Upper lobe of right lung (tissue), 1 donor: ENCODE measurements around the gene TXNRD2. TPM values are rescaled to one million over a fixed set of nuclear protein-coding genes. Genes with fewer than 3 reads are reported as not detected.
A peak's percentile ranks its signal among the peaks of the same experiment; 100 is the strongest.

Experiments
- ATAC-seq: fragments of 200-7000 bp; cut with Tn5 transposase; one replicate; pipeline ENCODE4 v1.9.1; 2020; ENCODE audit warnings: mild to moderate bottlenecking, moderate library complexity
- DNase-seq: peaks from one replicate; pipeline ENCODE4 v3.0.0-alpha.2; 2020
- H3K27ac ChIP-seq: fragments of 200-600 bp; one replicate; pipeline ENCODE4 v1.8.0; 2022
- H3K27me3 ChIP-seq: fragments of 200-600 bp; one replicate; pipeline ENCODE4 v1.8.0; 2022; ENCODE audit warnings: mild to moderate bottlenecking
- H3K36me3 ChIP-seq: fragments of 200-600 bp; one replicate; pipeline ENCODE4 v1.8.0; 2022
- H3K4me1 ChIP-seq: fragments of 200-600 bp; one replicate; pipeline ENCODE4 v1.8.0; 2022
- H3K4me3 ChIP-seq: fragments of 200-600 bp; one replicate; pipeline ENCODE4 v1.8.0; 2022; ENCODE audit warnings: mild to moderate bottlenecking
- H3K9me3 ChIP-seq: fragments of 200-600 bp; one replicate; pipeline ENCODE4 v1.8.0; 2022
- CTCF ChIP-seq: fragments of 200-600 bp; IDR thresholded peaks from one replicate; pipeline ENCODE4 v1.8.0; 2022; ENCODE audit warnings: antibody characterized with exemption
- intact Hi-C: fragments of 100-400 bp; cut with DNase I; formaldehyde crosslinking; loops from one replicate; pipeline ENCODE4 v1.11.0; 2022
- total RNA-seq: library from RNA; stranded (reverse); fragmentation: NEBNext Ultra II Directional; extraction: Animal tissue kit (Norgen Biotek cat#: 25700); gene quantifications from one replicate; pipeline ENCODE4 v1.2.1, GENCODE V29; 2021
- donor health status: DM: no; HTN: yes; CAD: no; lungs with severe emphysema.

TXNRD2 gene
- total RNA-seq, 1 donor from 2014 or later = 40.7 TPM

- DNase-seq (no peak), ATAC-seq (no peak)
- TF ChIP-seq CTCF = no peak
- no peak overlapping the region for H3K4me3 ChIP-seq
- intact Hi-C loops = no loop called here
- H3K9me3 ChIP-seq = no peaks in the 10 kb centered on the region
- H3K27ac ChIP-seq = no peak overlapping the region
- H3K36me3 ChIP-seq = no peaks in the 10 kb centered on the region
- H3K4me1 ChIP-seq = no peaks in the 10 kb centered on the region
- H3K27me3 ChIP-seq = no peaks in the 10 kb centered on the region
These were observed 77.0 kb downstream of the TXNRD2 start for GRCh38 chr22:19864538-19865106.

- intact Hi-C loops = no loop called here
- no peak for TF ChIP-seq CTCF
- Histone ChIP-seq H3K4me3 (no peak overlapping the region), H3K36me3 (no peaks in the 10 kb centered on the region), H3K27ac (no peak overlapping the region), H3K9me3 (no peaks in the 10 kb centered on the region), H3K4me1 (no peaks in the 10 kb centered on the region), H3K27me3 (no peaks in the 10 kb centered on the region)
- ATAC-seq (no peak), DNase-seq (no peak)
These were observed 78.0 kb downstream of the TXNRD2 start for GRCh38 chr22:19863571-19863970.

- H3K27ac ChIP-seq = no peak overlapping the region
- no peaks in the 10 kb centered on the region for H3K9me3 ChIP-seq
- peak; percentile 21 for DNase-seq
- TF ChIP-seq CTCF = no peak
- H3K4me3 ChIP-seq = no peak overlapping the region
- ATAC-seq = no peak
- no peaks in the 10 kb centered on the region for H3K36me3 ChIP-seq
- H3K4me1 ChIP-seq = no peaks in the 10 kb centered on the region
- intact Hi-C loops = no loop called here
- no peaks in the 10 kb centered on the region for H3K27me3 ChIP-seq
These were observed 78.9 kb downstream of the TXNRD2 start for GRCh38 chr22:19862619-19863246.

- intact Hi-C loops = no loop called here
- Histone ChIP-seq H3K9me3 (no peaks in the 10 kb centered on the region), H3K36me3 (no peaks in the 10 kb centered on the region), H3K4me3 (no peak overlapping the region), H3K4me1 (peaks cover 8% of the 10 kb centered on the region), H3K27me3 (no peaks in the 10 kb centered on the region), H3K27ac (no peak overlapping the region)
- no peak for TF ChIP-seq CTCF
- no peak for ATAC-seq
- peak; percentile 18 for DNase-seq
These were observed 81.6 kb downstream of the TXNRD2 start for GRCh38 chr22:19859861-19860510.

GRCh38 chr22:19857382-19857781, 84.2 kb downstream of the TXNRD2 start:
- H3K9me3 ChIP-seq = no peaks in the 10 kb centered on the region
- H3K27ac ChIP-seq = no peak overlapping the region
- no peaks in the 10 kb centered on the region for H3K27me3 ChIP-seq
- no peaks in the 10 kb centered on the region for H3K36me3 ChIP-seq
- H3K4me1 ChIP-seq = peaks cover 20% of the 10 kb centered on the region
- H3K4me3 ChIP-seq = no peak overlapping the region
- intact Hi-C loops = no loop called here
- DNase-seq = no peak
- no peak for ATAC-seq
- no peak for TF ChIP-seq CTCF
